HG03097 (cell line): ENCODE results near the gene SH3BGR.

Experiments used
- ATAC-seq: cut with Tn5 transposase; IDR thresholded peaks from one replicate; pipeline ENCODE4 v1.9.1; 2021; ENCODE audit not compliant: unreplicated experiment, low FRiP score

SH3BGR gene

GRCh38 chr21:39454949-39455668 is 3.3 kb downstream of the SH3BGR start:
- no peak for ATAC-seq

GRCh38 chr21:39456665-39457064 is 4.9 kb downstream of the SH3BGR start:
- no peak for ATAC-seq

GRCh38 chr21:39461419-39461818 is 9.6 kb downstream of the SH3BGR start:
- peak; percentile 88 for ATAC-seq

GRCh38 chr21:39463308-39463707 is 11.5 kb downstream of the SH3BGR start:
- ATAC-seq: no peak

GRCh38 chr21:39466584-39466983 is 14.8 kb downstream of the SH3BGR start:
- ATAC-seq: no peak

GRCh38 chr21:39467746-39468145 is 16.0 kb downstream of the SH3BGR start:
- no peak for ATAC-seq

GRCh38 chr21:39468559-39468958 is 16.8 kb downstream of the SH3BGR start:
- no peak for ATAC-seq

GRCh38 chr21:39471598-39471997 is 19.8 kb downstream of the SH3BGR start:
- ATAC-seq: no peak

GRCh38 chr21:39472786-39473185 is 21.0 kb downstream of the SH3BGR start:
- no peak for ATAC-seq

- no peak for ATAC-seq
Observed at GRCh38 chr21:39474611-39475010, 22.8 kb downstream of the SH3BGR start.

GRCh38 chr21:39479164-39479813 is 27.5 kb downstream of the SH3BGR start:
- no peak for ATAC-seq

GRCh38 chr21:39479814-39480182 is 28.0 kb downstream of the SH3BGR start:
- ATAC-seq: no peak

GRCh38 chr21:39480271-39480670 is 28.5 kb downstream of the SH3BGR start:
- no peak for ATAC-seq

- no peak for ATAC-seq
Observed at GRCh38 chr21:39481886-39482285, 30.1 kb downstream of the SH3BGR start.

GRCh38 chr21:39483917-39484316 is 32.1 kb downstream of the SH3BGR start:
- no peak for ATAC-seq

- no peak for ATAC-seq
Observed at GRCh38 chr21:39484711-39485276, 33.0 kb downstream of the SH3BGR start.

GRCh38 chr21:39489380-39489924 is 37.7 kb downstream of the SH3BGR start:
- ATAC-seq: no peak

GRCh38 chr21:39499156-39499555 is 47.4 kb downstream of the SH3BGR start:
- no peak for ATAC-seq

GRCh38 chr21:39502631-39503030 is 50.9 kb downstream of the SH3BGR start:
- ATAC-seq: no peak

GRCh38 chr21:39503123-39503762 is 51.5 kb downstream of the SH3BGR start:
- no peak for ATAC-seq

- no peak for ATAC-seq
Observed at GRCh38 chr21:39504230-39504629, 52.5 kb downstream of the SH3BGR start.
